HuH-7.5 (cell line): ENCODE results near the gene CYB5D1.
"Not testable (repeated sequence)": the region's sequence is repeated elsewhere in the genome, so short reads cannot be mapped to it uniquely, and the experiment has no call there.

Experiments used
- DNase-seq: peaks from one replicate; pipeline ENCODE4 v3.0.0; 2011; ENCODE audit warnings: low spot score

The CYB5D1 gene

GRCh38 chr17:7857713-7858521, at the start of gene CYB5D1:
Gene CYB5D1, plus strand, starts transcription at chr17:7858003. Its CDS starts 132 bp downstream, at chr17:7858135.
- DNase-seq: peak; percentile 48

- no peak for DNase-seq
These were observed 48.6 kb upstream of the CYB5D1 start for GRCh38 chr17:7809086-7809790.

GRCh38 chr17:7809791-7810343, 47.9 kb upstream of the CYB5D1 start:
- DNase-seq: not testable (repeated sequence)

GRCh38 chr17:7811251-7811650, 46.6 kb upstream of the CYB5D1 start:
- no peak for DNase-seq

GRCh38 chr17:7814969-7815368, 42.8 kb upstream of the CYB5D1 start:
- no peak for DNase-seq

GRCh38 chr17:7816926-7817642, 40.7 kb upstream of the CYB5D1 start:
- DNase-seq: no peak

GRCh38 chr17:7817643-7817964, 40.2 kb upstream of the CYB5D1 start:
- no peak for DNase-seq

- DNase-seq: no peak
These were observed 39.8 kb upstream of the CYB5D1 start for GRCh38 chr17:7818026-7818425.

- DNase-seq: no peak
These were observed 38.8 kb upstream of the CYB5D1 start for GRCh38 chr17:7818746-7819645.

GRCh38 chr17:7820231-7820630, 37.6 kb upstream of the CYB5D1 start:
- no peak for DNase-seq

GRCh38 chr17:7822126-7822525, 35.7 kb upstream of the CYB5D1 start:
- DNase-seq: no peak

- DNase-seq: no peak
These were observed 34.2 kb upstream of the CYB5D1 start for GRCh38 chr17:7823581-7824001.

- DNase-seq: no peak
These were observed 33.5 kb upstream of the CYB5D1 start for GRCh38 chr17:7824021-7824924.

- no peak for DNase-seq
These were observed 32.4 kb upstream of the CYB5D1 start for GRCh38 chr17:7825206-7825990.

GRCh38 chr17:7830616-7831015, 27.2 kb upstream of the CYB5D1 start:
- DNase-seq: no peak

GRCh38 chr17:7831233-7831632, 26.6 kb upstream of the CYB5D1 start:
- DNase-seq: no peak

- no peak for DNase-seq
These were observed 25.4 kb upstream of the CYB5D1 start for GRCh38 chr17:7832431-7832830.

- DNase-seq: no peak
These were observed 24.6 kb upstream of the CYB5D1 start for GRCh38 chr17:7833011-7833794.
